Coronary artery (tissue), 2 donors: Measurements from ENCODE around the gene MAP4K4.
"Not testable (repeated sequence)": the region's sequence is repeated elsewhere in the genome, so short reads cannot be mapped to it uniquely, and the experiment has no call there.

Experiments
- DNase-seq: peaks from one replicate; pipeline ENCODE4 v3.0.0-alpha.2; 2017; ENCODE audit warnings: low spot score
- H3K27ac ChIP-seq, 2 donors: fragments of 200-600 bp; sonication (generic); one replicate each; pipeline ENCODE4 v1.5.1; 2016 to 2019
- H3K4me3 ChIP-seq: fragments of 200-600 bp; sonication (generic); 2 replicates; pipeline ENCODE4 v1.5.1; 2016; ENCODE audit warnings: mild to moderate bottlenecking, moderate library complexity
- TF ChIP-seq, protein P1 (sequence below): fragments of 200-600 bp; sonication (generic); IDR thresholded peaks from one replicate; pipeline ENCODE4 v1.5.1; 2019; ENCODE audit warnings: antibody characterized with exemption

MAP4K4 gene

DNA sequence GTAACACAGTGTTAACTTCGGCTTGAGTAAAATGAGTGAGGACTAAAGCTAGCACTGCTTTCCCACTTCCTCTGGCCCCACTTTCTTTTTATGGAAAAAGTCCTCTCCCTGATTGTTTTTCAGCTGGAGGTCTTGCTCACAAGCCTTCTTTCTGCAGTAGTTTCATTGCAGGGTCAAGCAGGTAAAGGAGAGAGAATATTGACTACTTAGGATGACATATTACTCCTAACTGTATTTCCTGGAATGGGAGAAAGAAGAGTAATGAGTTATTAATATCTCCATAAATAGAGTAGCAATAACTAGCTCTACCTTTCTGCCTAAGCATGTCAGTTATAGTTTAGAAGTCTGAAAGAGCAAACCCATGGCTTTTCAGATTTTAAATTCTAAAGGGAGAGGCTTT lies 45.0 kb downstream of the MAP4K4 start:
- Histone ChIP-seq H3K27ac (peak overlapping the region; percentile 4 to 29), H3K4me3 (peak overlapping the region; percentile 4)
- TF ChIP-seq, protein P1, sequence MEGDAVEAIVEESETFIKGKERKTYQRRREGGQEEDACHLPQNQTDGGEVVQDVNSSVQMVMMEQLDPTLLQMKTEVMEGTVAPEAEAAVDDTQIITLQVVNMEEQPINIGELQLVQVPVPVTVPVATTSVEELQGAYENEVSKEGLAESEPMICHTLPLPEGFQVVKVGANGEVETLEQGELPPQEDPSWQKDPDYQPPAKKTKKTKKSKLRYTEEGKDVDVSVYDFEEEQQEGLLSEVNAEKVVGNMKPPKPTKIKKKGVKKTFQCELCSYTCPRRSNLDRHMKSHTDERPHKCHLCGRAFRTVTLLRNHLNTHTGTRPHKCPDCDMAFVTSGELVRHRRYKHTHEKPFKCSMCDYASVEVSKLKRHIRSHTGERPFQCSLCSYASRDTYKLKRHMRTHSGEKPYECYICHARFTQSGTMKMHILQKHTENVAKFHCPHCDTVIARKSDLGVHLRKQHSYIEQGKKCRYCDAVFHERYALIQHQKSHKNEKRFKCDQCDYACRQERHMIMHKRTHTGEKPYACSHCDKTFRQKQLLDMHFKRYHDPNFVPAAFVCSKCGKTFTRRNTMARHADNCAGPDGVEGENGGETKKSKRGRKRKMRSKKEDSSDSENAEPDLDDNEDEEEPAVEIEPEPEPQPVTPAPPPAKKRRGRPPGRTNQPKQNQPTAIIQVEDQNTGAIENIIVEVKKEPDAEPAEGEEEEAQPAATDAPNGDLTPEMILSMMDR, result no peak
- DNase-seq, result no peak

DNA sequence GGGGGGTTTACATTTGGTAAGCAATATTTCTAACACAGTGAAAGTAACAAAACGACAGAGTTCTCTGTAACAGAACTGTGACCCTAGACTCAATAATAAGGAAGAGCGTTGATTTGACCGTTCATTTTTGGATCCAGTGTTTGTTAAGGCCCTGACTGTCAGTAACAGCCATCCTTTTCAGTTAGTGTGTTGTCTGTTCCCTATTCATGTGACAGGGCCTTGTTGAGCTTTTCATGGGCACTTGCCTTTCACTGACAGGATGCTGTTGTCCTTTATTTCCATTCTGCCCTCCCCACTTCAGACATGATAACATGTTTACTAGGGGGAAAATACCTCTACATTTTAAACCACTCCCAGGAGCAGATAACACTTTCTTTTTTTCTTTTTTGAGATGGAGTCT lies 45.8 kb downstream of the MAP4K4 start:
- Histone ChIP-seq H3K4me3 (no peak overlapping the region), H3K27ac (peak overlapping the region; percentile 4 to 54)
- no peak for DNase-seq
- TF ChIP-seq, protein P1, result no peak

DNA sequence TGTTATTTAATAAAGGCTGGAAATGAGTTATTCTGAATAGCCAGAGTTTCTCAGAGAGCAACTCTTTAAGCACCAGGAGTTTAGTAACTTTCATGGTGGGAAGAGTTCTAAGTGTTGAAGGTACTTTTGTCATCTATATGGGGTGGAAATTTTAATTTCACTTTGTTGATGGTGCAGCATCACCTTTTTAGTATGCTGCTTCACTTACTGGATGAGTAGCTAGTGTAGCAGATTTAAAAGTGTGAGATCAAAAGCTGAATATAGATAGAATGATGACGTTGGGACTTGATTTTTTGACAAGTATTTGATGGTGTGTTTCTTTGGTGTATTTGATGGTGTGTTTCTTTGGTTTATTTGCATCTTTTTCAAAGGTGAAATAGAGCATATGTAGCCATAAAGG lies 47.3 kb downstream of the MAP4K4 start:
- TF ChIP-seq, protein P1, result no peak
- DNase-seq, result no peak
- Histone ChIP-seq H3K27ac (no peak overlapping the region), H3K4me3 (no peak overlapping the region)

DNA sequence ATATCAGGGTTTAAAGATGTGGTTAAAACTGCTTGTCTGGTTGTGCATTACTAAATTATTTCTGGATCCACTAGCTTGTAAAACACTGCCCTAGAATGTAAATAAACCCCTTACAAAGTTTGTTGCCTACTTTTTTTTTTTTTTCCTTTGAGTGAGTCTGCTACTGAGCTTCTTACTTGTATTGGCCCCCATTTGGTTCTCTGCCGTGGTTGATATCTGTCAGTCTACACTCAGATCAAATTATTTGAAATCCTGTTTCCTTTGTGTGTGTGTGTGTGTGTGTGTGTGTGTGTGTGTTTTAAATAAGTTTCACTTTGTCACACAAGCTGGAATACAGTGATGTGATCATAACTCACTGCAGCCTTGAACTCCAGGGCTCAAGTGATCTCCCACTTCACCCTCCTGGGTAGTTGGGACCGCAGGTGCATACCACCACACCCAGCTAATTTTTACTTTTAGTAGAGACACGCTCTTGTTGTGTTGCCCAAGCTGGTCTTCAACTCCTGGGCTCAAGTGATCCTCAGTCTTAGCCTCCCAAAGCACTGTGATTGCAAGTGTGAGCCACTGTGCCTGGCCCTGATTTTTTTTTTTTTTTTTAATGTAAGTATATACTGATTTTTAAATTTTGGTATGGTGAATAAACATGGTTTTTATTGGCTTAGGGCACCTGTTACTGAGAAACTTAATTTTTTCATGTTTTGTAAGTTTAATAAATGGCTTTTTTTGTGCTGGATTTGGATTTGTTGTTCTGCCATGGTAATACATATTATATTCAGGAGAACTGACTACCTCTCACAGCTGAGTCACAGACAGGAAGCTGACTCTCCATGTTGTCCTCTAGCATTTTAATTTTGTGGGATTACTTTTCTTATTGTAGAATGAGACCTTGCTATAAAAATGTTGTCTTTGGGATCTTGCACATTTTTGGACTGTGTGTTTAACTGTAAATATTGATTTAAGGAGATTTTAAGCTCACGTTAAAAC lies 48.5 kb downstream of the MAP4K4 start:
- Histone ChIP-seq H3K4me3 (no peak overlapping the region), H3K27ac (peak overlapping the region in 1 of 2 donors; percentile 20)
- TF ChIP-seq, protein P1, result no peak
- no peak for DNase-seq

DNA sequence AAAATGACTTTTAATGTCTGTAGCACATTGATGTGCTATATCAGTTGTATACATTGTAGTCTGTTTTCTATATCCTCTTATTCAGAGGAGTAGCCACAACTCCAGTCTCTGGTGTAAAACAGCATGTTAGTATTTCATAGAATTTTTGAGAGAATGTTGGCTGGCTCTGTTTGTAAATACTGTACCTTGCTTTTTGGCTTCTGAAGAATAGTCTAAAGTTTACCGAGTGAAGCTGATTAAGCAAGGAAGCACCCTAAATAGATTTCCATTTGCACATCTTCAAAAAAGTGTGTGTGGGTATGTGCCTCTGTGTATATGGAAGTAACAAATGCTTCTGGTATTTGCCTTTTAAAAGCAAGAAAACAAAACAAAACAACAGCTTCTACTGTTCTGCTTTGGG lies 50.5 kb downstream of the MAP4K4 start:
- no peak overlapping the region for H3K4me3 ChIP-seq
- TF ChIP-seq, protein P1, result no peak
- DNase-seq, result no peak
- no peak overlapping the region for H3K27ac ChIP-seq

DNA sequence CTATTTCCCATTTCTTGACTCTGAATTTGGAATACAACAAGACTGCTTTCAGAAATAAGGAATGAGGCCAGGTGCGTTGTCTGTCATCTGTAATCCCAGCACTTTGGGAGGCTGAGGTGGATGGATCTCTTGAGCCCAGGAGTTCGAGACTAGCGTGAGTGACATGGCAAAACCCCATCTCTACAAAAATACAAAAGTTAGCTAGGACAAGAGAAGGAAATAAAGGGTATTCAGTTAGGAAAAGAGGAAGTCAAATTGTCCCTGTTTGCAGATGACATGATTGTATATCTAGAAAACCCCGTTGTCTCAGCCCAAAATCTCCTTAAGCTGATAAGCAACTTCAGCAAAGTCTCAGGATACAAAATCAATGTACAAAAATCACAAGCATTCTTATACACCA lies 51.0 kb downstream of the MAP4K4 start:
- not testable (repeated sequence) for DNase-seq, H3K4me3 ChIP-seq

DNA sequence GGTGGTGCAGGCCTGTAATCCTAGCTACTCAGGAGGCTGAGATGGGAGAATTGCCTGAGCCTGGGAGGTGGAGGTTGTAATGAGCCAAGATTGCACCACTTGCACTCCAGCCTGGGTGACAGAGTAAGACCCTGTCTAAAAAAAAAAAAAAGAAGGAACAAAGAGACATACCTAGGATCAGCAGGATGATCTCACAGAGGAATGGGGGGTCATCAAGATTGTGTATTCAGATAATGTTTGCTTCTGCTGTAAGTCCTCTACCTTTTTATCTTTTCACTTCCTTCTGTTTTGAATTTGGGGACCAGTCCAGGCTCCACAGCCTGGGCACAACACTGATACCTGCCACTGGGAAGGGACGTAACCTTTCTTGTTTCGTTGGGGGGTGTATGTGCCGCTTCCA lies 53.2 kb downstream of the MAP4K4 start:
- H3K27ac ChIP-seq, result no peak overlapping the region
- TF ChIP-seq, protein P1, result no peak

More for the DNA sequence above, 51.0 kb downstream of the MAP4K4 start:
- H3K27ac ChIP-seq, result not testable (repeated sequence)

More for the DNA sequence above, 53.2 kb downstream of the MAP4K4 start:
- no peak overlapping the region for H3K4me3 ChIP-seq
- DNase-seq, result no peak
